Muscle of arm (tissue), 12 donors: Measurements from ENCODE around the gene GSG1L2. TPM values are rescaled to one million over a fixed set of nuclear protein-coding genes. Genes with fewer than 3 reads are reported as not detected.
"Not testable (repeated sequence)": the region's sequence is repeated elsewhere in the genome, so short reads cannot be mapped to it uniquely, and the experiment has no call there.

Source experiments
- DNase-seq: peaks from one replicate; pipeline ENCODE4 v3.0.0-alpha.2; 2013
- polyA plus RNA-seq, 12 donors: library from polyadenylated mRNA; unstranded; fragments of 120-200 nt; gene quantifications; one replicate each; pipeline ENCODE4 v1.2.1, GENCODE V29; 2013; ENCODE audit not compliant: insufficient read length in 12 of 12

Gene GSG1L2
- polyA plus RNA-seq, 12 donors: not detected

DNA sequence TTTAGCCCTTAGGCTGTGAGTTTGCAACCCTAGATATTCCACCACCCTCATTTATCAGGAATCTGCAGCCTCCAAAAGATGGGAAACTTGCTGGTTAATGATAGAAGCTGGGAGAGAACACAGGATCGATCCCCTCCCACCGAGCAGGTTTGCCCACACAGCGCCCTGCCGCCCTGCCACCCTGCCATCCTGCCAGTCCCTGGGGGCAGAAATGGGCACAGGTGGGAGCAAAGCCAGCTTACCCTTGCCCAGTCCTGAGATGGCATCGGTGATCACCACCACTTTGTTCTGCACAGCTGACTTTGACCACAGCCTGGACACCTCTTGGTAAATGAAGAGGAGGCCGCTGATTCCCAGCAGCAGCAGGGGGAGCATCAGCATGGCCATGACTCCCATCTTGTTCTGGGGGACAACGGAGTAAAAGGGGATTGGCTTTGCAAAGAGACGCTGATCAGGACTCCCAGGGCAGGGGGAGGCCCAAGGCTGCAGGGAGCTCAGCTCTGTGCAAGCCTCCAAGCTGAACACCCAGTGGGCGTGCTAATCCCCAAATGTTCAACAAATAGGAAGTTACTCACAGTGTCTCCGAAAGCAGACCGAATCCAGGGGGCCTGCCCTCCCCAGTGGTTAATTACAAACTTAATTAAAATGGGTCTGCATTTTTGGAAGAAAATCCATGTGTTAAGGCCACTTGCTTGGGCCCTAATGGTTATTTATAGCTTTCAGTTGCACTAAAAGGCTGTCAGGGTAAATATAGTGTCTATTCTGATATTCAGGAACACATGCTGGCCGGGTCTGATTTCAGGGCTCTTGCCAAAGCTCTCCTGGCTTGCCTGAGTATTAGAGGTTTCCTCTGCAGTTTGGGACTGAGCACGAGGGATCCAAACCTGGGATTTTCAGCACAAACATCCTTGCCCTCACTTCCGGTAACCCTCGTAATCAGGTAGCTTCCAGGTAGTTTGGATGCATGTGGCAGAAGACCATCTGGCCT, 30.7 kb downstream of the GSG1L2 start, which contains the start of gene DHRS7C:
Gene DHRS7C (minus strand): TSS at position 704 of the 988 bp plus-strand sequence. CDS start 308 bp downstream, at position 396.
- peak; percentile 52 for DNase-seq

DNA sequence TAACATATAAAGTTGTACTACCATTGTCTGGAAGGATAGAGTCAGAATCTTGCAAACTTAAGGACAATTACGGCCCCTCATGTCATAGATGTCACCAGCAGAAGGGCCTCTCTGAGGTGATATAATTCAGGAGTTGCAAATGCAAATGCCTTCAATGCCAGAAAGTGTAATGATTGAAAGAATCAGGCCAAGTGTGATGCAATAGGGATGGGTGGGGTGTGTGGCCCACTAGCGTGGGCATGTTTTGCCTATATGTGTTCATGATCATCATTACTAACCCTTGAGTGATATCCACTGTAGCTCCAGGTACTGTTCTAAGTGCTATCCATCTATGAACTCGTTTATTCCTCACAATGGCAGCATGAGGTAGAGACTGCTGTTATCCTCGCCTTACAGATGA, 31.6 kb downstream of the GSG1L2 start:
- DNase-seq: no peak

DNA sequence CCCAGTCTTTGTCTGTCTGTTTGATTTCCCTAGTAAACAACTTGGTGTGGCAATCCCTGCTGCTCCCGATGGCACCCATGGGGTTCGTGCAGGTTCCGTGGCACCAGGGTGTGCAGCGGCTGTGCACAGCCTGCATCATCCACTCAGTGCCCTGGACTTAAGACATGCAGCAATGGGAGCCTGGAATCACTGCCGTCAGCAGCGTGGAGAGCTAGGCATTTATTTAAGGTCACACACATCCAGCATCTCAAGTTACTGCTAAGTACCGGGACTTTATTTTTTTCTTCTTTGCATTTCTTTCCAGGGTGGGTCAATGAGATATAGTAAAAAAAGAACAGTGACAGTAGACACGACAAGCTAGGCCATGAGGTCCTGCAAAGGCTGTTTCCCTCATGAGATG, 33.3 kb downstream of the GSG1L2 start:
- DNase-seq: no peak

DNA sequence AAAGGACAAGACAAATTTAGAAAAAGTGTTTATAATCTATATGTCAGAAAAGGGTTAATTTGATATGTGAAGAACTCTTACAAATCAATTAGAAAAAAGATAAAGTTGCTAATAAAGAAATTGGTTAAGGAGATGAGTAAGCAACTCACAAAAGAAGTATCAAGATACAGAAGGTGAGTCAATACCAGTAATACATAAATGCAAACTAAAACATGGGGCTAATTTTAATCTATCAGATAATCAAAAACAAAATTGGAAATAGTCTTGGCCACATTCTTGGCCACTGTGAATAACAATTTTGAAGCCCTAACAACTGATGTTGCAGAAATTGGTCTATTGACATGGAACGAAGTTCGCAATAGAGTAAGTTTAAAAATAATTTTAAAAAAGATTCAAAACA, 37.3 kb downstream of the GSG1L2 start:
- no peak for DNase-seq

DNA sequence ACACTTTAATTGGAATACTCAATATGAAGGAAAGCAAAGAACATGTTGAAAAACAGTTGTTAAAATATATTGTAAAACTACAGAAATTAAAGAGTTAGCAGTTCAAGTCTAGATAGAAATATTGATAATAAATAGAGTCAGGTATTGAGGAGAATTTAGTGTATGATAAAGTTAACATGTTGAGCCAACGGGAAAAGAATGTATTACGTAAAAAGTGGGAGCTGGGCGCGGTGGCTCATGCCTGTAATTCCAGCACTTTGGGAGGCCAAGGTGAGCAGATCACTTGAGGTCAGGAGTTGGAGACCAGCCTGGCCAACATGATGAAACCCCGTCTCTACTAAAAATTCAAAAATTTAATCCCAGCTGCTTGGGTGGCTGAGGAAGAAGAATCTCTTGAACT, 38.4 kb downstream of the GSG1L2 start:
- not testable (repeated sequence) for DNase-seq

DNA sequence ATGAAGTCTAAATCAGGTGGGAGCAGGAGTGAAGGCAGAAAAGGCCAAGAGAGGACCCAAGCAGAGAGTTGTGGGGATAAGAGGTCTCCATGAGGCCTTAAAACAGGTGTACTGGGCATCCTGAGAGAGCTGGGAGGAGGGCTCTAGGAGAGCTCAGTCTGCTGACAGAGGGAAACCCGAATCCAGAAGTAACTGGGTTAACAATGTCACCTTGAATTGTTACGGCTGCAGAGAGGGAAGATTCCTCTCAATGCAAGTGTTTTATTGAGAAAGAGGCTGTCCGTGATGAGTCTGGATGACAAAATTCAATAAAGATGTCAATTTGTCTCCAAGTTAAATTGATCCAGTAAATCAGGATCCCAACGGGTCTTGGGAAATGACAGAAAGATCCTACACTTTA, 38.8 kb downstream of the GSG1L2 start:
- no peak for DNase-seq

DNA sequence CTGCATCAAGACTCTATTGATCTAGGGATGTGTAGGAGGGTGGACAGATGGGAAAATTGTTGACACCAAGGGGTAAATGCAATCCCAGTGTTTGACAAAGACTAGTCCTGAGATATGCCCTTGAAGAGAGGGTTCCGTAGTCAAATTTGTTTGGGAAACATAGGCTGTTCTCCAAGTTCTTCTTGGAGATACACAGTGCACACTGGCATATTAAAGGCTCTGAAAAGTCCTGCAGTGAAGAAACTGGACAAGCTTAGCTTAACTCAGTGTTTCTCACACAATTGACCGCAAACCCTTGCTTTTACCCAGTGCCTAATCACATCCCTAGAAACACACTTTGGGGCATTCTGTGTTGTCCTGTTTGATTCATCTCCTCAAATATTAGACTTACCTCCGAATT, 41.3 kb downstream of the GSG1L2 start:
- DNase-seq: no peak

DNA sequence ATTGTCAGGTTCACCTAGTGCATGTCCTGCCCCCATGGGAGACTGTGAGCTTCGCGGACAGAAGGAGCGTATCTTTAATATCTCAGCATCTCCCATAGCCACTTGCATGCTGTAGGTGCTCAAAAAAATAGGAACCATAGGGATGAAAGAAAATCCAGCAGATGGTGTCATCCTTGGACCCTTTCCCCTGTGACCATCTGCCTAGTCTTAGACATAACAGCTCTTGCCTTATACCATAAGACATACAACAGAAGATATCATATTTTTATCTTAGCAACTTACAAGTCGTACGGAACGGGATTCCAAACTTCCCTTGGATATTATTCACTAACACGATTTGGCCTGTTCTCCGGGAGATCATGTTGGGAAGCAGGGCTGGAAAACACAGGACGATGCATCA, 45.0 kb downstream of the GSG1L2 start:
- DNase-seq: no peak

DNA sequence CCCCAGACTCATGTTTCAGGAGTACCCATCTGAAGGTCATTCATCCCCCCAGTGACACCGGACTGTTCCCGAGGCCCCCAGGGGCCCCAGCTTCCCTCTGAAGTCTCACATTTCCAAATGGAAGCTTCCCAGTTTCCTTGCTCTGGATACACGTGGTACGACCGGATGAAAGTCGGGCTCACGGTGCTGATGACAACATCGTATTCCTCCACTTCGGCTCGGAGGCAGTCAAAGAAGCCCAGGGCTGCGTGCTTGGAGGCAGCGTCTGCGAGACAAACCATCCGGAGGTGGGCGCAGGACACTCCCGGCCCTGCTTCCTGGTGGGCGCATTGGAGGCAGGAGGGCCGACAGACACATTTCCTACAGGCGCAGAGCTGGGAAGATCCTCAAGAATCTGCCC, 49.2 kb downstream of the GSG1L2 start:
- DNase-seq: no peak

DNA sequence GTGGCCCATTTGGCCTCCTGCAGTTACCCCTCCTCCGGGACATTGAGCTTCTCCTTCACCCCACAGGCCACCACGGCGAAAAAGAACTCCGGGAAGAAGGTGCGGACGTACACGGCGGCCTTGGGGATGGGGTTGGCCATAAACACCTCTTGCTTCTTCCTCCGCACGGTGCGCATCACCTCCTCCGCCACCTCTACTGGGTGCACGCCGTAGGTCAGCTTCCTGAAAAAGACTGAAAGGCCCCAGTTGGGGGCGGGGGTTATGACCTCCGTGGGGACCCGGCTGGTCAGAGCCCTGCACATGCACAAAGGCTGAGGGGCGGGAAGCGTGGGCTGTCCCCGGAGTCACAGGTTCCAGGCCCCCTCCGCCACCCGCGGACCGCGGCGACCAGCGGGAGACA, 50.4 kb downstream of the GSG1L2 start:
- no peak for DNase-seq

DNA sequence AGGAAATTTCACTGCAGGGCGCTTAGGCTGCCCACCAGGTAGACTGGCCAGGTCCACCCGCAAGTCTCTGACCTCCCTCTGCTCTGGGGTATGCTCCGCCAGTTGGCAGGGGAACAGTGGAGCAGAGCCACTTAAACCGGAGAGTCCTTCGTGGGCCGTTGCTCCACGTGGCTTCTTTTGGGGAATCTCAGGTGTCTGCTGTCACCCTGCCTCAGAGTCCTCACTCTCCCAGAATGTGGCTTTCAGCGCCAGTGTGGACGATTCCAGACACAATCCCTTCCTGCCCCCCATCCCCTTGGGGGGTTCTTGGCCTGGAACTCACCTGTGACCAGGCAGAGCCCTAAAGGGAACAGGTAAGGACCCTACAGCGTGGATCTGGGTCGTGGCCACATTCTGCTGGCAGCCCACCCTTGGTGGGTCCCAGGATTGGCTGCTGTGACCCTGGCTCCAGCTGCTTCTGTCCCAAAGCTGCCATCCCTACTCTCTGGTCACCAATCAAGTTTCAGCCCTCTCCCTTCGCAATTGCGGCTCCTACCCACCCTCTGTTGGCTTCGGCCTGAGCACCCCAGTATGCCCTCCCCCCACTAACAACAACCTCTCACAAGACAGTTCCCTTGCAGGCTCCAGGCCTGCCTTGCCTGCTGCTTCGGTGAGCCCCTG, 52.7 kb downstream of the GSG1L2 start:
- DNase-seq: no peak

DNA sequence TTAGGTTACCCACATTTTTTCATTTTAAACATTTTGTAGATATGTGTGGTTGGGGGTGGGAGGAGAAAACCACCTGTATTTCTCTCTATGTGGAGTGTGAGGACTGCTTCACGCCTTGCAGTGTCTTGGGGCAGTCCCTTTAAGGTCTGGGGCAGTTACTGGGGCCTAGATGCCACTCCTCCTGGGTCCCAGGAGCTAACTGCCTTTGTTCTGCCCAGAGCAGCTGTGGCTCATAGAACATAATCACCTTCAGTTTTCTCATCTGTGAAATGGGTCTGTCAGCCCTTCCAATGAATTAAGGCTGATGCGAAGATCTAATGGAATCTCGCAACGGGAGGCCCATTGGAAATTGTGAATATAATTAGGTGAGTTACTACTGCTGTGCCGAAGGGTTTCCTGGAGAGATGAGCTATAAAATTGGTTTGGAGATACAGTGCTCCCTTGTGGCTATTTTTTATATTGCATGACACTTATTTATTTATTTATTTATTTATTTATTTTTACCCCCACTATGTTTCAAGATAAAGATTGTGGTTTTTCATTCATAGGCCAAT, 53.4 kb downstream of the GSG1L2 start:
- DNase-seq: no peak

DNA sequence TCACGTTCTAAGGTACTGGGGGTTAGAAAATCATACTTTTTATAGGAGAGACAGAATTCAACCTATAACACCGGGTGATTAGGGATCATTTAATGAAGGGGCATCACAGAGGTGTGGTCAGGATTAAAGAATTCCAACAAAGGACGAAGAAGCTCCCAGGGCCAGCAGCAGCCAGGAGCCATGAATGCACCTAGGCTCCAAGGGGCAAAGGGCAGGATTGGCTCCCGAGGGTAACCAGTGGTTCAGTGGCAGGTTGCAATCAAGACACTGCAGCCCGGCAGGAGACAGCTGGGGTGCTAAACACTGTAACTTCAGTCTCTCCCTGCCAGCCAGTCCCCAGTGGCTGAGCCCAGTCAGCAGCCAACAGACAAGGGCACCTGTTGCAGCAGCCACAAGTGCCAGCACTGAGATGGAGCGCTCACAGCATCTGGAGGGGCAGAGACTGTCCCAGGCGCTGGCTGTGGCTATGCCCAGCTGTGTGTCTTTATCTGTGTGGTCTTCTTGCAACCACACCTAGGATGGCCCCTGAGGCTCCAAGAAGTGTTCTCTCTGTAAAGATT, 54.4 kb downstream of the GSG1L2 start:
- DNase-seq: no peak

DNA sequence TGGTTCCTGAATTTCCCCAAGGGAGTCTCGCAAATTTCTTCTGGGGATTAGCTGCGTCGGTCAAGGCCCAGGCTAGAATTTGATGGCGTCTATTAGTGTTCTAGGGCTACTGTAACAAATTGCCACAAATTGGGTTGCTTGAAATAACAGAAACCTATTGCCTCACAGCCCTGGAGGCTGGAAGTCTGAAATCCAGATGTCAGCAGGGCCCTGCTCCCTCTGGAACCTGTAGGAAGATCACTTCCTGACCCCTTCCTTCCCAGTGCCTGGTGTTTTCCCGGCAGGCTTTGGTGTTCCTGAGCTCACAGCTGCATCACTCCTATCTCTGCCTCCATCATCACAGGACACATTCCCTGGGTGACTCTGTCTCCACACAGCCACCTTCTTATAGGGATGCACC, 54.9 kb downstream of the GSG1L2 start:
- no peak for DNase-seq

DNA sequence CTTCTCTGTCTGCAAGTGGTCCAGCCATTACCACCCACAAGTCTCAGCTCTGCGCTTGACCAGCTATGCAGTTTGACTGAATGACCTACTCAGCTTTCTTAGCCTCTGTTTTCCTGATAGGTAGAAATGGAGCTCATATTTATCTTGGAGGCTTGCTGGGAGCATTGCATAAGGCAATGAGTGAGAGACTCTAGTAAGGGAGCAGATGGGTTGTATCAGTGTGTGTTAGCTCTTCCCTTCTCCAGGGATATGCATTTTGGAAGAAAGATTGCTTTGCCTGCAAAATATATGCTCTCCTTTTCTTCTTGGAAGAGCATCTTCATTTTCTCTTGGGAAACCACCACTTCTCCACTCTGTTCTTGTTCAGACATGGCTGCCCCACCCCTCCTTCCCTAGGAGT, 56.6 kb downstream of the GSG1L2 start:
- no peak for DNase-seq

DNA sequence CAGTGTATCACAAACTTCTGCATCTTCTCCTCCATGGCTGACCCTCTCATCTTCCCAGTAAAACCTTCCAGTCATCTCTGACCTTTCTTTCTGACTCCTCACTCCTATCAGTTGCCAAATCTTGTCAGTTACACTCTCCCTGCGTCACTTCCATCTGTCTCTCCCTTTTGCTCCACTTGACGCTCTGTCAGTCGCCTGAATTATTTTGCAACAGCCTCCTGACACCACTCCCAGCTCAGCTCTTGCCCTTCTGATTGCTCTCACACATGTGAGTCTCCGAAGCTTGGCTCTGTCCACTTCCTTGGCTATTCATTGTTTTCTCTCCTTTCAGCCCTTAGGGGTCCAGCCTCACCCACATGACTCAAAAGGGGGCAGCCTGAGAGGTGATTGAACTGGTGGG, 58.2 kb downstream of the GSG1L2 start:
- DNase-seq: no peak

DNA sequence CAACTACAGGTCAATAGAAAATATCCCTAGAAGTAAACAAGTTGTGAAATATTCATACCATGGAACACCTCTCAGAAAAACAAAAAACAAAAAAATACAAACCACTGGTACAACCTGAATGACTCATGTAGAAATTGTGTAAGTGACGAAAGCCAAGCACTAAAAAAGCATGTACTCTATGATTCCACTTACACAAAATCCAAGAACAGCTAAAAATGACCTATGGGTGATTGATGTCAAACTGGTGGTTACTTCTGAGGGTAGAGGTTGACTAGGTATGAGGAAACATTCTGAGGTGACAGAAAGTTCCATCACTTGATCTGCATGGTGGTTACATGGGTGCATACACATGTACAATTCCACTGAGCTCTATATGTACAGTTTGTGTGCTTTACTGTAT, 61.6 kb downstream of the GSG1L2 start:
- no peak for DNase-seq

DNA sequence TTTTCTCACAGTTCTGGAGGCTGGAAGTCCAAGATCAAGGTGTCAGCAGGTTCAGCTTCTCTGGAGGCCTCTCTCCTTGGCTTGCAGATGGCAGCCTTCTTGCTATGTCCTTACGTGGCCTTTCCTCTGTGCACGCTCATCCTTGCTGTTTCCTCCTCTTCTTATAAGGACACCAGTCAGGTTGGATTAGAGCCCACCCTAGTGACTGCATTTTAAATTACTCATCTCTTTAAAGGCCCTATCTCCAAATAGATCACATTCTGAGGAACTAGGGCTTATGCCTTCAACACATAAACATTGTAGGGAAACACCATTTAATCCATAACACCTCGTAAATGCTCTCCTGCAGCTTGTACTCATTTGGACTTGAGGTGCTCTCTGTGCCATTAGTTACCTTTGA, 66.8 kb downstream of the GSG1L2 start:
- DNase-seq: no peak
